ENCODE data around the gene ELMO1.
A peak's percentile ranks its signal among the peaks of the same experiment; 100 is the strongest.

ELMO1 gene

GRCh38 chr7:37417107-37417474, 31.6 kb downstream of the ELMO1 start:
- no peak overlapping the region for H3K4me3 Mint-ChIP-seq
- peaks cover 9% of the 10 kb centered on the region for H3K9me3 Mint-ChIP-seq
- no peak overlapping the region for H3K27ac Mint-ChIP-seq
- DNase-seq (ENCODE audit: low spot score) = no peak
- no peaks in the 10 kb centered on the region for H3K27me3 Mint-ChIP-seq (ENCODE audit: low read depth)
- peaks cover 7% of the 10 kb centered on the region for H3K4me1 Mint-ChIP-seq (ENCODE audit: low read depth)
- H3K36me3 Mint-ChIP-seq (ENCODE audit: low read depth) = peaks cover 5% of the 10 kb centered on the region

GRCh38 chr7:37416378-37417106, 32.1 kb downstream of the ELMO1 start:
- Mint-ChIP-seq H3K27ac (no peak overlapping the region), H3K36me3 (ENCODE audit: low read depth) (peaks cover 5% of the 10 kb centered on the region), H3K27me3 (ENCODE audit: low read depth) (no peaks in the 10 kb centered on the region), H3K9me3 (peaks cover 9% of the 10 kb centered on the region), H3K4me1 (ENCODE audit: low read depth) (peaks cover 11% of the 10 kb centered on the region), H3K4me3 (no peak overlapping the region)
- DNase-seq (ENCODE audit: low spot score) = no peak

GRCh38 chr7:37415629-37416028, 33.0 kb downstream of the ELMO1 start:
- peaks cover 11% of the 10 kb centered on the region for H3K4me1 Mint-ChIP-seq (ENCODE audit: low read depth)
- H3K36me3 Mint-ChIP-seq (ENCODE audit: low read depth) = peaks cover 5% of the 10 kb centered on the region
- DNase-seq (ENCODE audit: low spot score) = no peak
- peaks cover 9% of the 10 kb centered on the region for H3K9me3 Mint-ChIP-seq
- no peak overlapping the region for H3K27ac Mint-ChIP-seq
- no peak overlapping the region for H3K4me3 Mint-ChIP-seq
- H3K27me3 Mint-ChIP-seq (ENCODE audit: low read depth) = no peaks in the 10 kb centered on the region

- H3K27ac Mint-ChIP-seq = no peak overlapping the region
Observed at GRCh38 chr7:37414352-37414983, 34.2 kb downstream of the ELMO1 start.

GRCh38 chr7:37411444-37412034, 37.1 kb downstream of the ELMO1 start:
- Mint-ChIP-seq H3K9me3 (peaks cover 9% of the 10 kb centered on the region), H3K27ac (peak overlapping the region; percentile 11), H3K36me3 (ENCODE audit: low read depth) (peaks cover 5% of the 10 kb centered on the region), H3K27me3 (ENCODE audit: low read depth) (no peaks in the 10 kb centered on the region), H3K4me3 (peak overlapping the region; percentile 45), H3K4me1 (ENCODE audit: low read depth) (peaks cover 39% of the 10 kb centered on the region)
- DNase-seq (ENCODE audit: low spot score) = no peak

More at GRCh38 chr7:37414352-37414983, 34.2 kb downstream of the ELMO1 start:
- H3K4me1 Mint-ChIP-seq (ENCODE audit: low read depth) = peaks cover 22% of the 10 kb centered on the region
- no peak for DNase-seq (ENCODE audit: low spot score)
- H3K9me3 Mint-ChIP-seq = peaks cover 9% of the 10 kb centered on the region
- no peaks in the 10 kb centered on the region for H3K27me3 Mint-ChIP-seq (ENCODE audit: low read depth)
- peaks cover 5% of the 10 kb centered on the region for H3K36me3 Mint-ChIP-seq (ENCODE audit: low read depth)
- H3K4me3 Mint-ChIP-seq = no peak overlapping the region

GRCh38 chr7:37410305-37411229, 38.1 kb downstream of the ELMO1 start:
- Mint-ChIP-seq H3K4me1 (ENCODE audit: low read depth) (peaks cover 45% of the 10 kb centered on the region), H3K27ac (peak overlapping the region; percentile 55), H3K4me3 (peak overlapping the region; percentile 47), H3K27me3 (ENCODE audit: low read depth) (no peaks in the 10 kb centered on the region), H3K9me3 (peaks cover 9% of the 10 kb centered on the region), H3K36me3 (ENCODE audit: low read depth) (peaks cover 6% of the 10 kb centered on the region)
- DNase-seq (ENCODE audit: low spot score) = no peak

GRCh38 chr7:37409461-37409860, 39.2 kb downstream of the ELMO1 start:
- Mint-ChIP-seq H3K36me3 (ENCODE audit: low read depth) (peaks cover 9% of the 10 kb centered on the region), H3K27me3 (ENCODE audit: low read depth) (no peaks in the 10 kb centered on the region), H3K9me3 (peaks cover 9% of the 10 kb centered on the region), H3K27ac (peak overlapping the region; percentile 91), H3K4me3 (peak overlapping the region; percentile 88), H3K4me1 (ENCODE audit: low read depth) (peaks cover 45% of the 10 kb centered on the region)
- no peak for DNase-seq (ENCODE audit: low spot score)

- Mint-ChIP-seq H3K4me1 (ENCODE audit: low read depth) (peaks cover 45% of the 10 kb centered on the region), H3K27ac (peak overlapping the region; percentile 91), H3K27me3 (ENCODE audit: low read depth) (no peaks in the 10 kb centered on the region), H3K4me3 (peak overlapping the region; percentile 88), H3K9me3 (peaks cover 9% of the 10 kb centered on the region), H3K36me3 (ENCODE audit: low read depth) (peaks cover 9% of the 10 kb centered on the region)
- peak; percentile 48 for DNase-seq (ENCODE audit: low spot score)
Observed at GRCh38 chr7:37408291-37409228, 40.1 kb downstream of the ELMO1 start.

GRCh38 chr7:37405603-37406122, 43.0 kb downstream of the ELMO1 start:
- no peaks in the 10 kb centered on the region for H3K27me3 Mint-ChIP-seq (ENCODE audit: low read depth)
- peaks cover 10% of the 10 kb centered on the region for H3K36me3 Mint-ChIP-seq (ENCODE audit: low read depth)
- H3K4me1 Mint-ChIP-seq (ENCODE audit: low read depth) = peaks cover 37% of the 10 kb centered on the region
- no peak for DNase-seq (ENCODE audit: low spot score)
- peaks cover 18% of the 10 kb centered on the region for H3K9me3 Mint-ChIP-seq
- no peak overlapping the region for H3K4me3 Mint-ChIP-seq
- H3K27ac Mint-ChIP-seq = no peak overlapping the region

GRCh38 chr7:37405128-37405527, 43.5 kb downstream of the ELMO1 start:
- H3K4me1 Mint-ChIP-seq (ENCODE audit: low read depth) = peaks cover 32% of the 10 kb centered on the region
- H3K4me3 Mint-ChIP-seq = no peak overlapping the region
- DNase-seq (ENCODE audit: low spot score) = no peak
- H3K27ac Mint-ChIP-seq = no peak overlapping the region
- no peaks in the 10 kb centered on the region for H3K27me3 Mint-ChIP-seq (ENCODE audit: low read depth)
- peaks cover 23% of the 10 kb centered on the region for H3K9me3 Mint-ChIP-seq
- peaks cover 12% of the 10 kb centered on the region for H3K36me3 Mint-ChIP-seq (ENCODE audit: low read depth)

- peaks cover 25% of the 10 kb centered on the region for H3K9me3 Mint-ChIP-seq
- H3K4me3 Mint-ChIP-seq = no peak overlapping the region
- DNase-seq (ENCODE audit: low spot score) = no peak
- H3K27me3 Mint-ChIP-seq (ENCODE audit: low read depth) = no peaks in the 10 kb centered on the region
- peaks cover 6% of the 10 kb centered on the region for H3K4me1 Mint-ChIP-seq (ENCODE audit: low read depth)
- peaks cover 8% of the 10 kb centered on the region for H3K36me3 Mint-ChIP-seq (ENCODE audit: low read depth)
- no peak overlapping the region for H3K27ac Mint-ChIP-seq
Observed at GRCh38 chr7:37399876-37400421, 48.7 kb downstream of the ELMO1 start.

GRCh38 chr7:37398403-37398802, 50.3 kb downstream of the ELMO1 start:
- Mint-ChIP-seq H3K36me3 (ENCODE audit: low read depth) (peaks cover 11% of the 10 kb centered on the region), H3K4me3 (no peak overlapping the region), H3K27me3 (ENCODE audit: low read depth) (peaks cover 2% of the 10 kb centered on the region), H3K9me3 (peaks cover 25% of the 10 kb centered on the region), H3K27ac (no peak overlapping the region), H3K4me1 (ENCODE audit: low read depth) (peaks cover 10% of the 10 kb centered on the region)
- no peak for DNase-seq (ENCODE audit: low spot score)
